ENCODE measurements around the gene ADCY2.

Gene ADCY2

DNA sequence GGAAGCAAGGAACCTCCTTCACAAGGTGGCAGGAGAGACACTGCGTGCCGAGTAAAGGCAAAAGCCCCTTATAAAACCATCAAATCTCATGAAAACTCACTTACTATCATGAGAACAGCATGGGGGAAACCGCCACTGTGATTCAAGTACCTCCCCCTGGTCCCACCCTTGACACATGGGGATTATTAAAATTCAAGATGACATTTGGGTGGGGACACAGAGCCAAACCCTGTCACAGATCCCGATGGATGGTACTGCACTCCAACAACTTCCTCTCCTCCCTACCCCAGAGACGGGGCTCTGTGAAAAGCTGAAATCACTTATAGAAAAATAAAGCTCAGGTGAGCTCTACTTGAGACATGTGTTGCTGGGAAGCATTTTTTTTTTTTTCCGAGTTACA, 10.3 kb upstream of the ADCY2 start:
- H3K36me3 ChIP-seq (replicated peaks; ENCODE audit: low read depth, low read length): no peaks in the 10 kb centered on the region
- no peak for TF ChIP-seq EZH2phosphoT487 (IDR thresholded peaks at IDR 0.05; ENCODE audit: low read depth)
- no peak overlapping the region for H3K9ac ChIP-seq (ENCODE audit: low read length)
- no peaks in the 10 kb centered on the region for H4K20me1 ChIP-seq (ENCODE audit: insufficient read depth, low read length)
- no peaks in the 10 kb centered on the region for H3K9me3 ChIP-seq (ENCODE audit: insufficient read depth, low read length)
- H3K27ac ChIP-seq (ENCODE audit: low read length): no peak overlapping the region
- H3K4me2 ChIP-seq (ENCODE audit: low read length): no peak overlapping the region
- no peak overlapping the region for H2AFZ ChIP-seq (ENCODE audit: low read depth, low read length)
- no peaks in the 10 kb centered on the region for H3K27me3 ChIP-seq (ENCODE audit: low read depth, low read length)
- H3K79me2 ChIP-seq (ENCODE audit: low read length): no peaks in the 10 kb centered on the region
- no peaks in the 10 kb centered on the region for H3K4me1 ChIP-seq (ENCODE audit: low read length)
- no peak overlapping the region for H3K4me3 ChIP-seq (ENCODE audit: low read length)

DNA sequence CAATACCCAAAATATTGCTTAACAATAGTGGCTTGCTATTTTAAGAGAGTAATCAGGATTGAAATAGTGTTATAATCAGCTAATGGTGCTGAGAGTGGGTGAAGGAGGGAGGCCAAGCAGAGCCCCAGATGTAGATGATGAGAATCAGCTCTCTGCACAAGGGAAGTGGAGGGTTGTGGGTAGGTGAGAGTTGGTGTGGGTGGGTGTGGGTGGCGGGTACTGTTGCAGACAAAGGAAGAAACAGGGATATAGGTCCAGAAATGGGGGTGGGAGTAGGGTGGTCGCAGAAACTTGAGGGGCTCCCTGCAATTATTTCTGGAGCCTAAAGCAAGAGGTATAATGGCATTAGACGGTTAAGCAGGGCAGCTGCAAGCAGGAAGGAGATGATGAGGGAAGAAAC, 7.4 kb upstream of the ADCY2 start:
- Histone ChIP-seq H3K36me3 (replicated peaks; ENCODE audit: low read depth, low read length) (no peaks in the 10 kb centered on the region), H3K9ac (ENCODE audit: low read length) (no peak overlapping the region), H3K27me3 (ENCODE audit: low read depth, low read length) (no peaks in the 10 kb centered on the region), H3K79me2 (ENCODE audit: low read length) (no peaks in the 10 kb centered on the region), H4K20me1 (ENCODE audit: insufficient read depth, low read length) (no peaks in the 10 kb centered on the region), H3K4me2 (ENCODE audit: low read length) (no peak overlapping the region), H3K9me3 (ENCODE audit: insufficient read depth, low read length) (no peaks in the 10 kb centered on the region), H3K4me3 (ENCODE audit: low read length) (no peak overlapping the region), H3K27ac (ENCODE audit: low read length) (no peak overlapping the region), H3K4me1 (ENCODE audit: low read length) (no peaks in the 10 kb centered on the region), H2AFZ (ENCODE audit: low read depth, low read length) (no peak overlapping the region)
- TF ChIP-seq EZH2phosphoT487 (IDR thresholded peaks at IDR 0.05; ENCODE audit: low read depth) (no peak), CTCF (IDR thresholded peaks at IDR 0.05; ENCODE audit: low read depth, low read length) (no peak)

DNA sequence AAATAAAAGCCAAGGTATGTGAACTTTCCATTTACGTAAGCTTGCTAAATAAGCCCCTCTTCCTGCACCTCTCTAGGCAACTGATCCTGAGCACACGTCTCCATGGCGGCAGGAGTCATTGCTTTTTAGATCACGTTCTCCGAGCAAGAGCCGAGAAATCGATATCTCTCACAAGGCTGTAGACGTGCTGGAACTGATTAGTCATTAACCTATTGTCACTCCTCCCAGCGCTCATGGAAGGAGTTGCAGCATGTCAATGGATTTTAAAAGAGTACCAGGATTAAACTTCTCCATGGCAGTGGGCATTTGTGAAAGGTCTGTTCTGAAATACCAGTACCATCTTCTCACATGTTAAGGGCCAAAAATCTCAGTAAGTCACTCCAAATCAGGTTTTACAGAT, 4.7 kb upstream of the ADCY2 start:
- Histone ChIP-seq H3K9ac (ENCODE audit: low read length) (no peak overlapping the region), H3K27me3 (ENCODE audit: low read depth, low read length) (no peaks in the 10 kb centered on the region), H3K9me3 (ENCODE audit: insufficient read depth, low read length) (no peaks in the 10 kb centered on the region), H3K4me3 (ENCODE audit: low read length) (no peak overlapping the region), H3K4me2 (ENCODE audit: low read length) (no peak overlapping the region), H4K20me1 (ENCODE audit: insufficient read depth, low read length) (no peaks in the 10 kb centered on the region), H2AFZ (ENCODE audit: low read depth, low read length) (no peak overlapping the region), H3K79me2 (ENCODE audit: low read length) (no peaks in the 10 kb centered on the region), H3K27ac (ENCODE audit: low read length) (no peak overlapping the region), H3K36me3 (replicated peaks; ENCODE audit: low read depth, low read length) (no peaks in the 10 kb centered on the region), H3K4me1 (ENCODE audit: low read length) (no peaks in the 10 kb centered on the region)
- TF ChIP-seq EZH2phosphoT487 (IDR thresholded peaks at IDR 0.05; ENCODE audit: low read depth): no peak
- no peak for TF ChIP-seq CTCF (IDR thresholded peaks at IDR 0.05; ENCODE audit: low read depth, low read length)

DNA sequence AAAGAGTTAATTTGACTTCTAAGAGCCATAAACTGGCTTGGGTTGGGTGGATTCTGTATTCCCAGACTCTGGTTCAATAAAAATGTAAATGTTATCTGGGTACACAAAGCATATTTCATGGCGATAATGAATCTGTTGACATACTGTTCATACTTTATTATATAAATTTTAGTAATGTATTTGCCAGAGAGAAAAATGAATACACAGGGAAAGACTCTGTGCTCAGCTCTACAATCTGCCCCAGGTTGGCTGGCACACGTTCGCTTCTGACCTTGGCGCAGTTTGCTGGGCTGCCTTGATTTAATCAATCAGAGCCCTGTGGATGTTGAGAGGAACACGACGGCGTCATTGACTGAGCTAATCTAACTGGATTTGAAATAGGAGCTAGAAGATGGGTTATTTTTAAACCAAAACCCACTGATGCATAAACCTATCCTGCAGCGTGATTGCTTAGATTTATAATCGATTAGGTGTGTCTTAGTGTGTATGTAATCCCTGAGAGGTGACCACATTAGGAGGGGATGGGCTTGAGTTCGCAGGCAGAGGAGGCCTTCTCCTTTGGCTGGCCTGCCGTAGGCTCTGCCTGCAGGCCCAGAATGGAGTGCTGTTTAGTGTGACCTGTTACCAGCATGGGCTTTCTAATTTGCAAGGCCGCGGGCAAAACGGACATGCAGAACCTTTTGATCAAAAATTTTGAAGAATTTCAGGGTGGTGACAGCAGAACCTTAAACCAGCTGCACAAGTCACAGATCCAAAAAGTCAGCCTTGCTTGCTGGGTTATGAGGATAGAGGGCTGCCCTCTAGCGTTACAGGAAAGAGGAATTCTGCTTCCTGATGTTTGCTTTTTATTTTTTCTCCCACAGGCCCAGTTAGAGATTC, 3.9 kb upstream of the ADCY2 start:
- TF ChIP-seq CTCF (IDR thresholded peaks at IDR 0.05; ENCODE audit: low read depth, low read length): peak; percentile 45
- TF ChIP-seq EZH2phosphoT487 (IDR thresholded peaks at IDR 0.05; ENCODE audit: low read depth): no peak
- H3K27ac ChIP-seq (ENCODE audit: low read length): no peak overlapping the region

More for the DNA sequence above, 3.9 kb upstream of the ADCY2 start:
- Histone ChIP-seq H3K79me2 (ENCODE audit: low read length) (no peaks in the 10 kb centered on the region), H3K4me2 (ENCODE audit: low read length) (no peak overlapping the region), H3K9ac (ENCODE audit: low read length) (no peak overlapping the region), H4K20me1 (ENCODE audit: insufficient read depth, low read length) (no peaks in the 10 kb centered on the region), H3K36me3 (replicated peaks; ENCODE audit: low read depth, low read length) (no peaks in the 10 kb centered on the region), H2AFZ (ENCODE audit: low read depth, low read length) (no peak overlapping the region), H3K9me3 (ENCODE audit: insufficient read depth, low read length) (no peaks in the 10 kb centered on the region), H3K27me3 (ENCODE audit: low read depth, low read length) (no peaks in the 10 kb centered on the region), H3K4me3 (ENCODE audit: low read length) (no peak overlapping the region), H3K4me1 (ENCODE audit: low read length) (no peaks in the 10 kb centered on the region)

Data from OCI-LY3 (cell line).